Loucy (cell line): Measurements from ENCODE around the gene LGR4.

ENCODE experiments used
- H2AFZ ChIP-seq: fragments of 200-600 bp; sonication (generic); 2 replicates; pipeline ENCODE4 v1.6.0; 2016; ENCODE audit warnings: antibody characterized with exemption, mild to moderate bottlenecking, low read length, moderate library complexity
- H3F3A ChIP-seq: fragments of 200-600 bp; 2 replicates; pipeline ENCODE4 v1.6.0; 2016; ENCODE audit warnings: antibody characterized with exemption, low read depth, mild to moderate bottlenecking
- H3K27me3 ChIP-seq: fragments of 200-600 bp; sonication (generic); 2 replicates; pipeline ENCODE4 v1.6.1; 2014; ENCODE audit warnings: low read length, mild to moderate bottlenecking; ENCODE audit not compliant: insufficient read depth, poor library complexity, severe bottlenecking
- H3K36me3 ChIP-seq: fragments of 200-600 bp; sonication (generic); 2 replicates; pipeline ENCODE4 v1.6.1; 2016; ENCODE audit warnings: low read length; ENCODE audit not compliant: insufficient read depth
- H3K4me1 ChIP-seq: fragments of 200-600 bp; sonication (generic); 2 replicates; pipeline ENCODE4 v1.5.1; 2014; ENCODE audit warnings: low read length, mild to moderate bottlenecking; ENCODE audit not compliant: insufficient read depth, poor library complexity, severe bottlenecking
- H3K4me2 ChIP-seq: fragments of 200-600 bp; sonication (generic); 2 replicates; pipeline ENCODE4 v1.6.0; 2014; ENCODE audit warnings: antibody characterized with exemption, low read length, low read depth, mild to moderate bottlenecking; ENCODE audit not compliant: poor library complexity, severe bottlenecking
- H3K4me3 ChIP-seq: fragments of 200-600 bp; sonication (generic); 2 replicates; pipeline ENCODE4 v1.5.1; 2014; ENCODE audit warnings: low read length, mild to moderate bottlenecking, mixed read lengths; ENCODE audit not compliant: poor library complexity, severe bottlenecking
- H3K79me2 ChIP-seq: fragments of 200-600 bp; sonication (generic); 2 replicates; pipeline ENCODE4 v1.6.1; 2014; ENCODE audit warnings: low read length; ENCODE audit not compliant: insufficient read depth
- H3K9ac ChIP-seq: fragments of 200-600 bp; sonication (generic); 2 replicates; pipeline ENCODE4 v1.6.0; 2014; ENCODE audit warnings: mild to moderate bottlenecking, low read depth, low read length, moderate library complexity; ENCODE audit not compliant: poor library complexity, severe bottlenecking
- H3K9me2 ChIP-seq: fragments of 200-600 bp; sonication (generic); replicated peaks from 2 replicates; pipeline ENCODE4 v1.6.1; 2016; ENCODE audit warnings: low read depth, low read length, mixed read lengths
- H3K9me3 ChIP-seq: fragments of 200-600 bp; sonication (generic); 2 replicates; pipeline ENCODE4 v1.6.1; 2014; ENCODE audit warnings: mild to moderate bottlenecking, antibody characterized with exemption, low read length, low read depth; ENCODE audit not compliant: insufficient read depth
- H4K20me1 ChIP-seq: fragments of 200-600 bp; sonication (generic); 2 replicates; pipeline ENCODE4 v1.6.0; 2014; ENCODE audit warnings: antibody characterized with exemption, low read length, mild to moderate bottlenecking; ENCODE audit not compliant: insufficient read depth, poor library complexity, severe bottlenecking
- CTCF ChIP-seq: fragments of 200-600 bp; sonication (generic); conservative IDR thresholded peaks from 2 replicates; pipeline ENCODE4 v1.5.1; 2014; ENCODE audit warnings: mild to moderate bottlenecking, antibody characterized with exemption, low read length
- EZH2phosphoT487 ChIP-seq: fragments of 200-600 bp; IDR thresholded peaks from 2 replicates; pipeline ENCODE4 v1.6.1; 2018; ENCODE audit warnings: antibody characterized with exemption, mild to moderate bottlenecking, moderate library complexity, borderline replicate concordance

Gene LGR4

GRCh38 chr11:27465629-27466028, 7.0 kb downstream of the LGR4 start:
- Histone ChIP-seq H3K4me1 (no peaks in the 10 kb centered on the region), H3K4me2 (no peak overlapping the region), H2AFZ (no peak overlapping the region), H4K20me1 (no peaks in the 10 kb centered on the region), H3K9ac (no peak overlapping the region), H3K36me3 (no peaks in the 10 kb centered on the region), H3K79me2 (no peaks in the 10 kb centered on the region), H3K9me3 (no peaks in the 10 kb centered on the region), H3F3A (no peaks in the 10 kb centered on the region), H3K9me2 (no peaks in the 10 kb centered on the region), H3K27me3 (no peaks in the 10 kb centered on the region), H3K4me3 (no peak overlapping the region)
- TF ChIP-seq EZH2phosphoT487 = no peak

GRCh38 chr11:27464909-27465308, 7.7 kb downstream of the LGR4 start:
- Histone ChIP-seq H3K9me2 (no peaks in the 10 kb centered on the region), H3K4me3 (no peak overlapping the region), H3F3A (no peaks in the 10 kb centered on the region), H3K79me2 (no peaks in the 10 kb centered on the region), H3K36me3 (no peaks in the 10 kb centered on the region), H3K9me3 (no peaks in the 10 kb centered on the region), H3K4me2 (no peak overlapping the region), H2AFZ (0 out of 2 replicates have a peak overlapping the region, but pooled peaks have one; percentile 15), H3K27me3 (no peaks in the 10 kb centered on the region), H3K9ac (no peak overlapping the region), H4K20me1 (no peaks in the 10 kb centered on the region), H3K4me1 (no peaks in the 10 kb centered on the region)
- TF ChIP-seq EZH2phosphoT487 = no peak
- no peak for TF ChIP-seq CTCF

GRCh38 chr11:27464289-27464696, 8.3 kb downstream of the LGR4 start:
- H3K4me2 ChIP-seq = no peak overlapping the region
- no peaks in the 10 kb centered on the region for H3K9me3 ChIP-seq
- no peaks in the 10 kb centered on the region for H3K79me2 ChIP-seq
- H3K27me3 ChIP-seq = no peaks in the 10 kb centered on the region
- no peaks in the 10 kb centered on the region for H3K36me3 ChIP-seq
- H3F3A ChIP-seq = no peaks in the 10 kb centered on the region
- no peaks in the 10 kb centered on the region for H3K4me1 ChIP-seq
- H4K20me1 ChIP-seq = no peaks in the 10 kb centered on the region
- TF ChIP-seq CTCF = no peak
- TF ChIP-seq EZH2phosphoT487 = no peak
- no peak overlapping the region for H3K4me3 ChIP-seq
- no peak overlapping the region for H3K9ac ChIP-seq
- H2AFZ ChIP-seq = no peak overlapping the region
- no peaks in the 10 kb centered on the region for H3K9me2 ChIP-seq

GRCh38 chr11:27462543-27462942, 10.0 kb downstream of the LGR4 start:
- H3K4me2 ChIP-seq = no peak overlapping the region
- H3K9me3 ChIP-seq = no peaks in the 10 kb centered on the region
- H4K20me1 ChIP-seq = no peaks in the 10 kb centered on the region
- H3F3A ChIP-seq = no peaks in the 10 kb centered on the region
- H2AFZ ChIP-seq = no peak overlapping the region
- TF ChIP-seq EZH2phosphoT487 = no peak
- no peak for TF ChIP-seq CTCF
- no peaks in the 10 kb centered on the region for H3K4me1 ChIP-seq
- no peaks in the 10 kb centered on the region for H3K9me2 ChIP-seq
- H3K79me2 ChIP-seq = no peaks in the 10 kb centered on the region
- no peak overlapping the region for H3K9ac ChIP-seq
- no peak overlapping the region for H3K4me3 ChIP-seq
- no peaks in the 10 kb centered on the region for H3K27me3 ChIP-seq
- no peaks in the 10 kb centered on the region for H3K36me3 ChIP-seq
